Measurements from ENCODE around the gene PHGDH. TPM values are rescaled to one million over a fixed set of nuclear protein-coding genes. Genes with fewer than 3 reads are reported as not detected.
A peak's percentile ranks its signal among the peaks of the same experiment; 100 is the strongest.
"Not testable (repeated sequence)": the region's sequence is repeated elsewhere in the genome, so short reads cannot be mapped to it uniquely, and the experiment has no call there.

PHGDH gene
- polyA plus RNA-seq, 1 donor, result 139 TPM

DNA sequence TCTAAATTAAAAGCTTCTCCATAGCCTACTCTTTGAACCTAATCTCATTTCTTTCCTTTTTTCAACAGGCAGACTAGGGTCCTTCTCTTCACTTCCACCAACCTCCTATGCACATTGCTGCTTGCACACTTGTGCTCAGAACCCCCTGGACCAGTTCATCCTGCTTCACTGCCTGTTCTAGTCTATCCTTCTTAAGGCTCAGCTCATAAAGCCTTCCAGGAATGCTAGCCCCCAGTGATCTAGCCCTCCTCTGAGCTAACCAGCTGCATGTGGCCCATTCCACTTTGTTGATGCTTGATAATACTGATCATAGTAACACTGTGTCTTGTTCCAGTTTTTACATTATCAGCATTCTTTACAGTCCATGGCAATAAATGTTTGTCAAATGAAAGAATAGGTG, 22.9 kb upstream of the PHGDH start:
- no peaks in the 10 kb centered on the region for H3K4me1 ChIP-seq (ENCODE audit: control insufficient read depth, insufficient read depth, low read length)
- H3K36me3 ChIP-seq (ENCODE audit: control insufficient read depth, insufficient read depth, low read length), result no peaks in the 10 kb centered on the region
- no peak for DNase-seq
- no peak overlapping the region for H3K27ac ChIP-seq (ENCODE audit: low read length)
- no peak overlapping the region for H3K4me3 ChIP-seq (ENCODE audit: low read length)
- H3K9me3 ChIP-seq (ENCODE audit: control insufficient read depth, low read depth, low read length), result no peaks in the 10 kb centered on the region
- H3K27me3 ChIP-seq (ENCODE audit: control insufficient read depth, insufficient read depth, low read length), result no peaks in the 10 kb centered on the region

DNA sequence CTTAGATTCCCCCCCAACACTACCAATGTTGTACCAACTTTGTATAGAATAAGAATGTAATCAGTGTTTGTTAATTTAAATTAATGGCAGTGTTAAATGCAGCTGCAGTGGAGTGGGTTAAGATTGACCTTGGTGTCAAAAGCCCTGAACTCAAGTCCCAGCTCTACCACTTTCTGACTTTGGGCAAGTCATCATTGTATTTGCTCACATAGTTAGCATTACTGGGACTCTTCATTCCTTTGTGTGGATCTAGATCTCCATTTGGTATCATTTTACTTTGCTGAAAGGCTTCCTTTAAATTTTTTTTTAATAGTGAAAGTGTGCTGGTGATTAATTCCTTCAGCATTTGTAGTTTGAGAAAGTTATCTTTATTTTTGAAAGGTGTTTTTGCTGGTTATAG, 22.2 kb upstream of the PHGDH start:
- Histone ChIP-seq H3K27me3 (ENCODE audit: control insufficient read depth, insufficient read depth, low read length) (no peaks in the 10 kb centered on the region), H3K27ac (ENCODE audit: low read length) (no peak overlapping the region), H3K4me1 (ENCODE audit: control insufficient read depth, insufficient read depth, low read length) (no peaks in the 10 kb centered on the region), H3K36me3 (ENCODE audit: control insufficient read depth, insufficient read depth, low read length) (no peaks in the 10 kb centered on the region), H3K9me3 (ENCODE audit: control insufficient read depth, low read depth, low read length) (no peaks in the 10 kb centered on the region), H3K4me3 (ENCODE audit: low read length) (no peak overlapping the region)
- no peak for DNase-seq

DNA sequence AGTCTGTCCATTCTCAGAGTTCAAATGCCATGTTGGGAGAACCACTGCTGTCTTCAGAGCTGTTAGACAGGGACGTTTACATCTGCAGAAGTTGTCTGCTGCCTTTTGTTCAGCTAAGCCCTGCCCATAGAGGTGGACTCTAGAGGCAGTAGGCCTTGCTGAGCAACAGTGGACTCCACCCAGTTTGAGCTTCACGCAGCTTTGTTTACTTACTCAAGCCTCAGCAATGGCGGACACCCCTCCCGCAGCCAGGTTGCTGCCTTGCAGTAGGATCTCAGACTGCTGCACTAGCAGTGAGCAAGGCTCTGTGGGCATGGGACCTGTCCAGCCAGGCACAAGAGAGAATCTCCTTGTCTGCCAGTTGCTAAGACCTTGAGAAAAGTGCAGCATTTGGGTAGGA, 14.9 kb upstream of the PHGDH start:
- H3K27ac ChIP-seq (ENCODE audit: low read length); H3K4me3 ChIP-seq (ENCODE audit: low read length); H3K36me3 ChIP-seq (ENCODE audit: control insufficient read depth, insufficient read depth, low read length); H3K4me1 ChIP-seq (ENCODE audit: control insufficient read depth, insufficient read depth, low read length); H3K27me3 ChIP-seq (ENCODE audit: control insufficient read depth, insufficient read depth, low read length); H3K9me3 ChIP-seq (ENCODE audit: control insufficient read depth, low read depth, low read length): not testable (repeated sequence)
- WGBS (ENCODE audit: insufficient coverage, low lambda C conversion rate), result no CpG with 5 or more reads among the region's 4 CpGs
- DNase-seq, result peak in 1 of 2 donors; percentile 12

DNA sequence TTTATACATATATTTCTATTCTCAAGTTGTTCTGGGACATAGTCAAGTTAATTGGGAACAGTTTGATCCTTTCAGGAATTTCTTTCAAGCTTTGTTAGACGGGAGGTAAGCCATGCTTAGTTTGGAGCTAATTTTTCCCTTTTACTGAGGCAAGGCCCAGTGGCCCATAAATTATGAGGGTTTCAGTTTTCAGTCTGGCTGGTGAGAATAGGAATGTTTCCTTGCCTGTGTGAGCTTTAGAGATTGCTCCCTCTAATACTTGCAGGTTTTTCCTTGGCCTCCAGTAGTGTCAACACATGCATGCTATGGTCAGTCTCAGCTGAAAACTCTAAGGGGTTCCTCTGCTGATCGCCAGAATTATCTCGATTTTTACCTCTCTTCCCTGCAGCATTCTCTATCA, 14.1 kb upstream of the PHGDH start:
- peaks cover 2% of the 10 kb centered on the region for H3K4me1 ChIP-seq (ENCODE audit: control insufficient read depth, insufficient read depth, low read length)
- DNase-seq, result no peak
- H3K9me3 ChIP-seq (ENCODE audit: control insufficient read depth, low read depth, low read length), result peaks cover 8% of the 10 kb centered on the region
- no peaks in the 10 kb centered on the region for H3K27me3 ChIP-seq (ENCODE audit: control insufficient read depth, insufficient read depth, low read length)
- H3K4me3 ChIP-seq (ENCODE audit: low read length), result no peak overlapping the region
- no peak overlapping the region for H3K27ac ChIP-seq (ENCODE audit: low read length)
- no peaks in the 10 kb centered on the region for H3K36me3 ChIP-seq (ENCODE audit: control insufficient read depth, insufficient read depth, low read length)
- WGBS (ENCODE audit: insufficient coverage, low lambda C conversion rate), result 100% methylated on average over 1 of the region's 3 CpGs

DNA sequence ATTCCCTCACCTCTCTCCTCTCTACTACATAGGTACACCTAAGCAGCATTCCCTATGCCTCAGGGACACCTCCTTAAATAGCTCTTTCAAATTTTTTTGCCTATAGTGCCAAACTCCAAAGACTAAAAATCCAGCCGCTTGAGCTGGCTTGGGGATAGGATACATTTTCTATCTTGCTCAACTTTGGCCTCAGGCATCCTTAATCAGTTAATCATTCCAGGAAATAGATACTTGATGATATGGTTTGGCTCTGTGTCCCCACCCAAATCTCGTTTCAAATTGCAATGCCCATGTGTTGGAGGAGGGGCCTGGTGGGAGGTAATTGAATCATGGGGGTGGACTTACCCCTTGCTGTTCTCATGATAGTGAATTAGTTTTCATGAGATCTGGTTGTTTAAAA, 11.4 kb upstream of the PHGDH start:
- Histone ChIP-seq H3K27ac (ENCODE audit: low read length) (no peak overlapping the region), H3K9me3 (ENCODE audit: control insufficient read depth, low read depth, low read length) (peaks cover 8% of the 10 kb centered on the region), H3K27me3 (ENCODE audit: control insufficient read depth, insufficient read depth, low read length) (no peaks in the 10 kb centered on the region), H3K36me3 (ENCODE audit: control insufficient read depth, insufficient read depth, low read length) (no peaks in the 10 kb centered on the region), H3K4me3 (ENCODE audit: low read length) (no peak overlapping the region), H3K4me1 (ENCODE audit: control insufficient read depth, insufficient read depth, low read length) (peaks cover 2% of the 10 kb centered on the region)
- WGBS (ENCODE audit: insufficient coverage, low lambda C conversion rate), result no CpG with 5 or more reads among the region's 2 CpGs
- DNase-seq, result no peak

DNA sequence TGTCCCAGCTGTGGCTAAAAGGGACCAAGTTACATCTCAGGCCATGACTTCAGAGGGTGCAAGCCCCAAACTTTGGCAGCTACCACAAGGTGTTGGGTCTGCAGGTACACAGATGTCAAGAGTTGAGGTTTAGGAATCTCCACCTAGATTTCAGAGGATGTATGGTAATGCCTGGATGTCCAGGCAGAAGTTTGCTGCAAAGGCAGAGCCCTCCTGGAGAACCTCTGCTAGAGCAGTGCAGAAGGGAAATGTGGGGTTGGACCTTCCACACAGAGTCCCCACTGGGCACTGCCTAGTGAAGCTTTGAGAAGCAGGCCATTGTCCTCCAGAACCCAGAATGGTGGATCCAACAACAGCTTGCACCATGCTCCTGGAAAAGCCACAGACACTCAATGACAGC, 10.1 kb upstream of the PHGDH start:
- H3K27me3 ChIP-seq (ENCODE audit: control insufficient read depth, insufficient read depth, low read length), result no peaks in the 10 kb centered on the region
- H3K4me1 ChIP-seq (ENCODE audit: control insufficient read depth, insufficient read depth, low read length), result no peaks in the 10 kb centered on the region
- H3K4me3 ChIP-seq (ENCODE audit: low read length), result no peak overlapping the region
- no peak for DNase-seq
- no peaks in the 10 kb centered on the region for H3K36me3 ChIP-seq (ENCODE audit: control insufficient read depth, insufficient read depth, low read length)
- no peak overlapping the region for H3K27ac ChIP-seq (ENCODE audit: low read length)
- peaks cover 8% of the 10 kb centered on the region for H3K9me3 ChIP-seq (ENCODE audit: control insufficient read depth, low read depth, low read length)

DNA sequence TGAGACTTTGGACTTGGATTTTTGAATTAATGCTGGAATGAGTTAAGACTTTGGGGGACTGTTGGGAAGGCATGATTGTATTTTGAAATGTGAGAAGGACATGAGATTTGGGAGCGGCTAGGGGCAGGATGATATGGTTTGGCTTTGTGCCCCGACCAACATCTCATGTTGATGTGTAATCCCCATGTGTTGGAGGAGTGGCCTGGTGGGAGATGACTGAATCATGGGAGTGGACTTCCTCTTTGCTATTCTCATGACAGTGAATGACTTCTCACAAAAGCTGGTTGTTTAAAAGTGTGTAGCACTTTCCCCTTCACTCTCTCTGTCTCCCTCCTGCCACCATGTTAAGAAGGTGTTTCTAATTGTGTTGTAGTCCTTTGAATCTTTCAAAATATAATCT, 9.3 kb upstream of the PHGDH start:
- no CpG with 5 or more reads among the region's 2 CpGs for WGBS (ENCODE audit: insufficient coverage, low lambda C conversion rate)
- no peak overlapping the region for H3K4me3 ChIP-seq (ENCODE audit: low read length)
- H3K27ac ChIP-seq (ENCODE audit: low read length), result no peak overlapping the region
- no peak for DNase-seq
- H3K36me3 ChIP-seq (ENCODE audit: control insufficient read depth, insufficient read depth, low read length), result no peaks in the 10 kb centered on the region
- no peaks in the 10 kb centered on the region for H3K4me1 ChIP-seq (ENCODE audit: control insufficient read depth, insufficient read depth, low read length)
- H3K27me3 ChIP-seq (ENCODE audit: control insufficient read depth, insufficient read depth, low read length), result no peaks in the 10 kb centered on the region
- peaks cover 8% of the 10 kb centered on the region for H3K9me3 ChIP-seq (ENCODE audit: control insufficient read depth, low read depth, low read length)

DNA sequence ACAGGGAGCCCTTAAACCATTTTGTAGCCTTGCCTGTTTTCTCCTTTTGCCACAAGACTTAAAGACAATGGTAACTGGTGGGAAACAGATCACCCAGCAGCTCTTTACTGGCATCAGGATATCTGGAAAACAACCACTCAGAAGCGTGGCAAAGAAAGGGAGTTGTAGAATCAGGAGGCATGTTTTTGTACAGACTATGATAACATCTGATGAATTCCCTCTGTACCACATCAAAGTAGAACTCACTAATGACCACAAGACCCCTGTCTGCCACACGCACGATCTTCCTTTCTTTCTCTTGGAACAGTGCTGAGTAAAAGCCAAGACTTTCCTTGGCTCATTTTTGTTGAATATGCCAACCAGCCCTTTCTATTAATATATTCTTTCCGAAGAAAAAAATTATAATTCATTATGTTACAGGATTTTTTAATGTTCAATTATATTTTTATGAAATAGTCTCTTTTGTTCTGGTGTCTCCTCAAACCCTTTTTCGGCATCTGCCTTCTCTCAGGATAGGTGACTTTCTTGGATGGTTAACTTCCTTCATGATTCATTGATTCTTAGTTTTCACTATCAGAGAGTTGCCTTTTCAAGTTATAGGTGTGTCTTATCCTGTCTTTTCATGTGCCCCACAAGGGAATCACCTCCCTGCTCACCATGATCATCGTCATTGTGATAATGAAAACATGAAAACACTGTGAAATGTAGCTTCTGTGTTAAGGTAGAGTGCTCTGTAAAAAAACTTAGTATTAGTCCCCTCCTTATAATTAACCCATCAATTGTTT, 7.9 kb upstream of the PHGDH start:
- Histone ChIP-seq H3K36me3 (ENCODE audit: control insufficient read depth, insufficient read depth, low read length) (no peaks in the 10 kb centered on the region), H3K27me3 (ENCODE audit: control insufficient read depth, insufficient read depth, low read length) (no peaks in the 10 kb centered on the region), H3K27ac (ENCODE audit: low read length) (no peak overlapping the region), H3K9me3 (ENCODE audit: control insufficient read depth, low read depth, low read length) (peaks cover 8% of the 10 kb centered on the region), H3K4me1 (ENCODE audit: control insufficient read depth, insufficient read depth, low read length) (peaks cover 2% of the 10 kb centered on the region), H3K4me3 (ENCODE audit: low read length) (no peak overlapping the region)
- 78% methylated on average over 2 of the region's 6 CpGs for WGBS (ENCODE audit: insufficient coverage, low lambda C conversion rate)
- DNase-seq, result no peak

DNA sequence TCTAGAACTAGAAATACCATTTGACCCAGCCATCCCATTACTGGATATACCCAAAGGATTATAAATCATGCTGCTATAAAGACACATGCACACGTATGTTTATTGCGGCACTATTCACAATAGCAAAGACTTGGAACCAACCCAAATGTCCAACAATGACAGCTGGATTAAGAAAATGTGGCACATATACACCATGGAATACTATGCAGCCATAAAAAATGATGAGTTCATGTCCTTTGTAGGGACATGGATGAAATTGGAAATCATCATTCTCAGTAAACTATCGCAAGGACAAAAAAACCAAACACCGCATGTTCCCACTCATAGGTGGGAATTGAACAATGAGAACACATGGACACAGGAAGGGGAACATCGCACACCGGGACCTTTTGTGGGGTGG, 5.1 kb upstream of the PHGDH start:
- not testable (repeated sequence) for H3K27me3 ChIP-seq (ENCODE audit: control insufficient read depth, insufficient read depth, low read length); H3K4me1 ChIP-seq (ENCODE audit: control insufficient read depth, insufficient read depth, low read length); H3K27ac ChIP-seq (ENCODE audit: low read length); H3K9me3 ChIP-seq (ENCODE audit: control insufficient read depth, low read depth, low read length); DNase-seq; H3K36me3 ChIP-seq (ENCODE audit: control insufficient read depth, insufficient read depth, low read length); H3K4me3 ChIP-seq (ENCODE audit: low read length)
- no CpG with 5 or more reads among the region's 6 CpGs for WGBS (ENCODE audit: insufficient coverage, low lambda C conversion rate)

DNA sequence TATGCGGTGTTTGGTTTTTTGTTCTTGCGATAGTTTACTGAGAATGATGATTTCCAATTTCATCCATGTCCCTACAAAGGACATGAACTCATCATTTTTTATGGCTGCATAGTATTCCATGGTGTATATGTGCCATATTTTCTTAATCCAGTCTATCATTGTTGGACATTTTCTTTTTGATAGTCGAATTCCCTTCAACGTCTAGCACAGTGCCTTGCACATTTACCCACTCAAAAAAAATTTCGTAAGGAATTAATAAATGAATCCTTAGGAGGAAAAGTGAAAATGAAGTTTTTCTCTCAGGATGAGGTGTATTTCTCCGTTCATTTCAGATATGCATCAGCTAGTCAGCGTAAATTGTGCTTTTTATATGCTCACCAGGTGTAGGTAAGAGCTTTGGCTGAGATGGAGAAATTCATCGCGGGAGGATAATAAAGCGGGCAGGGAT, 354 bp upstream of the PHGDH start:
- not testable (repeated sequence) for H3K36me3 ChIP-seq (ENCODE audit: control insufficient read depth, insufficient read depth, low read length); H3K9me3 ChIP-seq (ENCODE audit: control insufficient read depth, low read depth, low read length); H3K27ac ChIP-seq (ENCODE audit: low read length); DNase-seq; H3K27me3 ChIP-seq (ENCODE audit: control insufficient read depth, insufficient read depth, low read length)
- peak overlapping the region; percentile 82 for H3K4me3 ChIP-seq (ENCODE audit: low read length)
- 19% methylated on average over 5 of the region's 10 CpGs for WGBS (ENCODE audit: insufficient coverage, low lambda C conversion rate)
- H3K4me1 ChIP-seq (ENCODE audit: control insufficient read depth, insufficient read depth, low read length), result peaks cover 28% of the 10 kb centered on the region

DNA sequence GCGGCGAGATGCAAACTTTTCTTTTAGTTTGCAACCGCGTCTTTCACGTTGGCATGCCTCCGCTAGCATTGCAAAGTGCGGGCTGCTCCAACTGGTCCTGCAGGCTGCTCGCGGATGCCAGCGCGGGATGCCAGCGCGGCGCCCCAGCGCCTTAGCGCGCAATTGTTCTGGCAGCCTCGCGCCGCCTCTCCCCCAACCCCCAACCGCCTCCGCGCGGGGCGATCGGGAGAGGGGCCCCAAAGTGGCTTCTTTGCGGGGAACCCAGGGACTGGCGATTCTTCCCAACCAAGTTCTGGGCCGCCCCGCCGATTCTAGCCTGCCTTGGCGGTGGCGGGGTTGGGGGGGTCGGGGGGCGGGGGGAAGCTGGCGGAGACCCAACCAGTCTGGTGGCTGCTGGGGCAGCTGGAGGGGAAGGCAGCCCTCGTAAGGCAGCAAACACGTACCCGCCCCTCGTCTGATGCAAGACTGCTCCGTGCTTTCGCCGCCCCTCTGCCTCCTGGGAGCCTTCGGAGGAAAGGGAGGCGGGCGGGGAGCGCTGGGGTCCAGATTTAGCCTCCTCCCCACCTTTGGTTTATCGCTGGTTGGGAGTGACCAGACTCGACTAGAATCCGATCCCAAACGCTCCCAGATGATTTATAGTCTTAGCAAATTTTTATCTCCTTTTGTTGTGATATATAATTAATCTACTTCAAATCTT, 756 bp downstream of the PHGDH start:
- Histone ChIP-seq H3K27ac (ENCODE audit: low read length) (peak overlapping the region; percentile 78), H3K36me3 (ENCODE audit: control insufficient read depth, insufficient read depth, low read length) (no peaks in the 10 kb centered on the region), H3K9me3 (ENCODE audit: control insufficient read depth, low read depth, low read length) (no peaks in the 10 kb centered on the region), H3K4me1 (ENCODE audit: control insufficient read depth, insufficient read depth, low read length) (peaks cover 29% of the 10 kb centered on the region), H3K27me3 (ENCODE audit: control insufficient read depth, insufficient read depth, low read length) (no peaks in the 10 kb centered on the region), H3K4me3 (ENCODE audit: low read length) (peak overlapping the region; percentile 82)
- DNase-seq, result peak; percentile 70 to 81
- WGBS (ENCODE audit: insufficient coverage, low lambda C conversion rate), result no CpG with 5 or more reads among the region's 51 CpGs

Data from large intestine (tissue), 3 donors.